ENCODE data around the gene ARF4. TPM values are rescaled to one million over a fixed set of nuclear protein-coding genes. Genes with fewer than 3 reads are reported as not detected.

ARF4 gene
- total and polyA plus RNA-seq, 5 experiments from 2014 or later, result 43.6 to 116 (median 112) TPM

GRCh38 chr3:57575966-57576626 is 21.0 kb downstream of the ARF4 start:
- Mint-ChIP-seq H3K27ac (peak overlapping the region in 8 of 10 donors; percentile 1 to 70 (median 38)), H3K27me3 (no peaks in the 10 kb centered on the region), H3K9me3 (no peaks in the 10 kb centered on the region), H3K4me3 (no peak overlapping the region), H3K36me3 (peaks cover 0 to 91% (median 11%) of the 10 kb centered on the region in 3 donors), H3K4me1 (peaks cover 5 to 18% (median 12%) of the 10 kb centered on the region in 4 donors)
- POLR2A ChIA-PET, result no interaction called here
- no peak for ATAC-seq
- DNase-seq, result no peak

- ATAC-seq, result no peak
- Mint-ChIP-seq H3K27ac (no peak overlapping the region), H3K4me3 (no peak overlapping the region), H3K27me3 (no peaks in the 10 kb centered on the region), H3K36me3 (peaks cover 0 to 89% (median 6%) of the 10 kb centered on the region in 3 donors), H3K4me1 (peaks cover 2 to 14% (median 10%) of the 10 kb centered on the region in 4 donors), H3K9me3 (no peaks in the 10 kb centered on the region)
- DNase-seq, result no peak
- POLR2A ChIA-PET, result no interaction called here
Observed at GRCh38 chr3:57572096-57572495, 25.0 kb downstream of the ARF4 start.

- H3K9me3 Mint-ChIP-seq, result no peaks in the 10 kb centered on the region
- H3K4me3 Mint-ChIP-seq, result no peak overlapping the region
- POLR2A ChIA-PET, result interaction anchor here (0.9 kb wide), 1 partner anchor 23 kb away, joined by 3 read pairs; no protein-coding TSS in a partner anchor
- no peak for ATAC-seq
- peaks cover 0 to 9% (median 5%) of the 10 kb centered on the region in 4 donors for H3K4me1 Mint-ChIP-seq
- H3K27ac Mint-ChIP-seq, result peak overlapping the region in 9 of 10 donors; percentile 15 to 74 (median 41)
- DNase-seq, result no peak
- H3K27me3 Mint-ChIP-seq, result no peaks in the 10 kb centered on the region
- peaks cover 0 to 88% (median 4%) of the 10 kb centered on the region in 3 donors for H3K36me3 Mint-ChIP-seq
Observed at GRCh38 chr3:57570878-57571277, 26.3 kb downstream of the ARF4 start.

- Mint-ChIP-seq H3K9me3 (no peaks in the 10 kb centered on the region), H3K27ac (peak overlapping the region in 6 of 10 donors; percentile 20 to 69 (median 46))
Observed at GRCh38 chr3:57569859-57570450, 27.2 kb downstream of the ARF4 start.

GRCh38 chr3:57559526-57559925 is 37.6 kb downstream of the ARF4 start:
- H3K27me3 Mint-ChIP-seq, result no peaks in the 10 kb centered on the region
- no peak for ATAC-seq
- peak overlapping the region in 3 of 10 donors; percentile 16 to 58 (median 27) for H3K27ac Mint-ChIP-seq
- DNase-seq, result no peak
- peak overlapping the region in 8 of 10 donors; percentile 5 to 74 (median 61) for H3K4me3 Mint-ChIP-seq
- no peaks in the 10 kb centered on the region for H3K9me3 Mint-ChIP-seq
- peaks cover 9 to 62% (median 44%) of the 10 kb centered on the region in 4 donors for H3K4me1 Mint-ChIP-seq
- POLR2A ChIA-PET, result no interaction called here
- peaks cover 0 to 45% (median 11%) of the 10 kb centered on the region in 3 donors for H3K36me3 Mint-ChIP-seq

More at GRCh38 chr3:57569859-57570450, 27.2 kb downstream of the ARF4 start:
- Mint-ChIP-seq H3K4me1 (peaks cover 0 to 6% (median 5%) of the 10 kb centered on the region in 4 donors), H3K36me3 (peaks cover 0 to 83% (median 1%) of the 10 kb centered on the region in 3 donors), H3K4me3 (no peak overlapping the region), H3K27me3 (no peaks in the 10 kb centered on the region)
- POLR2A ChIA-PET, result interaction anchor here (0.5 to 1.3 kb wide), 3 partner anchors 16 to 123 kb away, joined by 3 read pairs; partner anchors contain the start of gene DENND6A
- ATAC-seq (no peak), DNase-seq (no peak)

- DNase-seq (peak in 8 of 10 donors; percentile 7 to 67 (median 36)), ATAC-seq (peak; percentile 31 to 49)
- peak overlapping the region; percentile 74 to 100 (median 95) for H3K4me3 Mint-ChIP-seq
- peak overlapping the region; percentile 97 to 100 (median 99) for H3K27ac Mint-ChIP-seq
- POLR2A ChIA-PET, result interaction anchor here (0.6 to 4.4 kb wide), 12 partner anchors 10 to 525 kb away, joined by 3 to 73 read pairs (median 4); partner anchors contain the start of genes ARF4, DENND6A and SLMAP
- peaks cover 7 to 54% (median 41%) of the 10 kb centered on the region in 4 donors for H3K4me1 Mint-ChIP-seq
- no peaks in the 10 kb centered on the region for H3K27me3 Mint-ChIP-seq
- no peaks in the 10 kb centered on the region for H3K9me3 Mint-ChIP-seq
- H3K36me3 Mint-ChIP-seq, result peaks cover 0 to 38% (median 8%) of the 10 kb centered on the region in 3 donors
Observed at GRCh38 chr3:57557085-57557537, 40.0 kb downstream of the ARF4 start.

- Mint-ChIP-seq H3K36me3 (peaks cover 0 to 37% (median 8%) of the 10 kb centered on the region in 3 donors), H3K4me1 (peaks cover 7 to 52% (median 39%) of the 10 kb centered on the region in 4 donors)
- DNase-seq, result peak in 6 of 10 donors; percentile 6 to 71 (median 26)
Observed at GRCh38 chr3:57556459-57557084, 40.6 kb downstream of the ARF4 start.

GRCh38 chr3:57555738-57556458 is 41.2 kb downstream of the ARF4 start, which contains the start of gene PDE12:
PDE12 (plus strand) TSS chr3:57556274; CDS start chr3:57556380, 106 bp downstream.
- Mint-ChIP-seq H3K4me3 (peak within 1 kb of the TSS; percentile 74 to 100 (median 95)), H3K27me3 (no peaks in the 10 kb centered on the region), H3K36me3 (peaks cover 0 to 32% (median 8%) of the 10 kb centered on the region in 3 donors), H3K4me1 (peaks cover 7 to 47% (median 37%) of the 10 kb centered on the region in 4 donors), H3K9me3 (no peaks in the 10 kb centered on the region), H3K27ac (peak within 1 kb of the TSS; percentile 97 to 100 (median 99))
- POLR2A ChIA-PET, result interaction anchor here (0.6 to 4.4 kb wide), 12 partner anchors 22 to 338 kb away, joined by 3 to 73 read pairs (median 6); partner anchors contain the start of genes APPL1, ARF4, DENND6A and SLMAP
- DNase-seq, result peak; percentile 62 to 97 (median 78)
- peak; percentile 72 to 81 for ATAC-seq

More at GRCh38 chr3:57556459-57557084, 40.6 kb downstream of the ARF4 start:
- Mint-ChIP-seq H3K27me3 (no peaks in the 10 kb centered on the region), H3K4me3 (peak overlapping the region; percentile 74 to 100 (median 95)), H3K9me3 (no peaks in the 10 kb centered on the region), H3K27ac (peak overlapping the region; percentile 97 to 100 (median 99))
- POLR2A ChIA-PET, result interaction anchor here (0.6 to 4.4 kb wide), 16 partner anchors 10 to 526 kb away, joined by 3 to 73 read pairs (median 4); partner anchors contain the start of genes APPL1, ARF4, DENND6A and SLMAP
- ATAC-seq, result peak; percentile 41 to 52

- H3K4me1 Mint-ChIP-seq, result peaks cover 7 to 41% (median 32%) of the 10 kb centered on the region in 4 donors
- peak overlapping the region; percentile 97 to 100 (median 99) for H3K27ac Mint-ChIP-seq
- ATAC-seq, result no peak
- peaks cover 0 to 26% (median 8%) of the 10 kb centered on the region in 3 donors for H3K36me3 Mint-ChIP-seq
- H3K9me3 Mint-ChIP-seq, result no peaks in the 10 kb centered on the region
- peak overlapping the region; percentile 74 to 100 (median 95) for H3K4me3 Mint-ChIP-seq
- H3K27me3 Mint-ChIP-seq, result no peaks in the 10 kb centered on the region
- POLR2A ChIA-PET, result interaction anchor here (1.4 to 4.4 kb wide), 4 partner anchors 39 to 327 kb away, joined by 7 to 73 read pairs (median 12); partner anchors contain the start of genes APPL1, ARF4 and SLMAP
- DNase-seq, result peak in 1 of 10 donors; percentile 7
Observed at GRCh38 chr3:57555306-57555705, 41.8 kb downstream of the ARF4 start.

- Mint-ChIP-seq H3K9me3 (no peaks in the 10 kb centered on the region), H3K36me3 (peaks cover 0 to 5% (median 0%) of the 10 kb centered on the region in 3 donors), H3K27me3 (peaks cover 0 to 5% (median 0%) of the 10 kb centered on the region in 5 donors), H3K4me3 (no peak overlapping the region), H3K27ac (no peak overlapping the region), H3K4me1 (peaks cover 0 to 11% (median 9%) of the 10 kb centered on the region in 4 donors)
- DNase-seq (no peak), ATAC-seq (no peak)
- POLR2A ChIA-PET, result no interaction called here
Observed at GRCh38 chr3:57546616-57547015, 50.5 kb downstream of the ARF4 start.

GRCh38 chr3:57545636-57546268 is 51.4 kb downstream of the ARF4 start:
- Mint-ChIP-seq H3K4me3 (no peak overlapping the region), H3K27me3 (peaks cover 0 to 5% (median 0%) of the 10 kb centered on the region in 5 donors), H3K4me1 (peaks cover 0 to 11% (median 9%) of the 10 kb centered on the region in 4 donors), H3K27ac (peak overlapping the region in 1 of 10 donors; percentile 7), H3K36me3 (peaks cover 0 to 5% (median 0%) of the 10 kb centered on the region in 3 donors), H3K9me3 (no peaks in the 10 kb centered on the region)
- no peak for DNase-seq
- POLR2A ChIA-PET, result no interaction called here
- ATAC-seq, result no peak

Measured in naive thymus-derived CD8-positive, alpha-beta T cell (primary cell).